HL-60/S4 (cell line): Measurements from ENCODE around the gene C7orf33.

ENCODE experiments used
- in situ Hi-C: fragments of 300-500 bp; cut with MboI; formaldehyde crosslinking; loops from 2 replicates; pipeline ENCODE4 v1.14.3; 2022; ENCODE audit warnings: low sequenced_read_pairs

The C7orf33 gene, protein sequence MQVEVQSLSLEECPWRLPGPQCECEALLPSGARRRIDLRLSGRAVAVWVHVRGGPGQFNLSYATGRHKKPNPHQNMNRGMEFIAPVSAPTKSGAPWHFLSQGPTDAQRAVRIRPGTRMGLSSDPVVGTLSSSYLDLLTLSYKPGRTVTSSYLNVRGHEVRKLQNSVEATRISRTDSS

DNA sequence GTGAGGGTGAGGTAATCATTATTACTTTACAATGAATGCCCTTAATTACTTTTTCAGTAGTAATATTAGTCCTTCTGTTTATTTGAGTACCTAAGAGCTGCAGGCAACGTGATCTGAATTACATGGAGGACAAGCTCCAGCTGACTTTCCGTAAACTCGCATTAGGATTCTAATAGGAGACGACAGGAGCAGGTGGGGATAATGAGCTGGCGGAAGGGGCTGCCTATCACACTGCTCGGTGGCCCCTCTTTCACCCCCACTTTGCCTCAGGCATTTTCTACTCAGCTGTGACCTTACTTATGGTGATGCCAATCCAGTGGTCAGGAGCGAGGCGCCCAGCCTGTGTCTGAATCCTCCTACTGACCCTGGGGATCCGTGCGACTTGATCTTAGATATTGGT, at the start of gene C7orf33:
C7orf33 (plus strand) TSS at position 296 of the 400 bp plus-strand sequence. CDS start 160 bp downstream, outside the sequence.
- in situ Hi-C loops, result no loop called here

GRCh38 chr7:148541891-148542504, 48.6 kb upstream of the C7orf33 start:
- in situ Hi-C loops, result no loop called here

- in situ Hi-C loops, result no loop called here
Measured at GRCh38 chr7:148543302-148543701, 47.3 kb upstream of the C7orf33 start.

- in situ Hi-C loops, result no loop called here
Measured at GRCh38 chr7:148545172-148545571, 45.4 kb upstream of the C7orf33 start.

DNA sequence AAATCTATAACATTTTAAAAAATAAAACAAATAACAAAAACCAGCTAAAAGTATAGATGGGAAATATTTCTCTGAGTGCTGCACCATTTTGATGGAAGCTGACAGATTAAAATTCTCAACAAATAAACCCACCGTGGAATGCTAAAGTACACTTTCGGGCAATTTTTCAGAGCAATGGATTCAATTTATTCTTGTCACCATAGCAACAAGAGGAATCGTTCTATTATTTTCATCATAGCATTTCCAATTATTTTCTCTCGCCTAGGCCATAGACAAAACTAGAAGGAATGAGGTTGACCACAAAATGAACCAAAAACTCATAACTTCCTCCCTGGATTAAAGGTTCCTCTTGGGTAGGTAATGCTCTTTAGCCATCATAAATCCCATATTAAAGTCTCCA, 44.6 kb upstream of the C7orf33 start:
- in situ Hi-C loops, result no loop called here

DNA sequence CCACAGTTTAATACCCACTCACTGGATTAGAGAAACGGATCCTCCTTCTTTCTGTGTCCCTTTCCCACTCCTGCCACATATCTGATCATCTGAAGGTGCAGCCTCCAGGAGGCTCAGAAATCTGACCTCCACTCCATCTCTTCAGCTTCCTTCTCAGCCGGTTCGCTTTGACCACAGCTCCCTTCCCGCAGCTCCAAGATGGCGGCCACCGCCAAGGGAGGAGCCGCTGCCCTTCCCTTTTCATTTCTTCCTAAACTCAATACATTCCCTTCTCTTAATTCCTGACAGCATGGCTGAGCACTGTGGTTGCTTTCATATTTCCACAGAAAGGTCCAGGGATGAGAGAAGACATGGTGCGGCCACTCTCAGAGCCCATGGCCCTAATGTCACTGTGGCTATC, 43.7 kb upstream of the C7orf33 start:
- in situ Hi-C loops, result no loop called here

DNA sequence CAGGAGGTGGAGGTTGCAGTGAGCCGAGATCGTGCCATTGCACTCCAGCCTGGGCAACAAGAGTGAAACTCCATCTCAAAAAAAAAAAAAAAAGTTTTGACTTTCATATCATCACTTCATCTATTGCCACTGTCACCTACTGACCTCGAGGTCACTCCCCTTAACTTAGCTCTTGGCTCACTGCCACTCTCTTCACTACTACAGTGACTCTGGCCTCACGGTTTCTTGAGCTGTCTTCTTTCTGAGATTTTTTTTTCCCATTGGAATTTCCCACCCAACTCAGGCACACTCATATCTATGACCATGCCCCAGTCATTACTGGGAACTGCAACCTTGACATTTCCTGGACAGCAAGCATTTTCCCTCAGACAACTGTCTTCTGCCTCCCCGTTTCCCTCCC, 42.6 kb upstream of the C7orf33 start:
- in situ Hi-C loops, result no loop called here

DNA sequence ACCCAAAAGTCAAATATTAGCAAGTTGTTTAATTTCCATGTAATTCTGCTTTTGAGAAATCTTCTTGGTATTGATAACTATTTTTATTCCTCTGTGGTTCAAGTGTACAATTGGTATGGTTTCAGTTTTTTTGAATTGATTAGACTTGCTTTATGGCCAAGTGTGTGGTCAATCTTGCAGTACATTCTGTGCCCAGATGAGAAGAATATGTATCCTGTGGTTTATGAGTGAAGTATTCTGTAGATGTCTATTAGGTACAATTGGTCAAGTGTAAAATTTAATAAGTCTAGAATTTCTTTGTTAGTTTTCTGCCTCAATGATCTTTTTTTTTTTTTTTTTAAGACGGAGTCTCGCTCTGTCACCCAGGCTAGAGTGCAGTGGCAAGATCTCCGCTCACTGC, 36.6 kb upstream of the C7orf33 start:
- in situ Hi-C loops, result loop anchor here (25.0 kb wide), 1 partner anchor 408 kb away; no protein-coding TSS in a partner anchor

- in situ Hi-C loops, result loop anchor here (25.0 kb wide), 1 partner anchor 405 kb away; no protein-coding TSS in a partner anchor
Measured at GRCh38 chr7:148556892-148557291, 33.7 kb upstream of the C7orf33 start.

GRCh38 chr7:148558914-148559313, 31.7 kb upstream of the C7orf33 start:
- in situ Hi-C loops, result loop anchor here (25.0 kb wide), 1 partner anchor 403 kb away; no protein-coding TSS in a partner anchor

- in situ Hi-C loops, result loop anchor here (25.0 kb wide), 1 partner anchor 401 kb away; no protein-coding TSS in a partner anchor
Measured at GRCh38 chr7:148561099-148561498, 29.5 kb upstream of the C7orf33 start.

DNA sequence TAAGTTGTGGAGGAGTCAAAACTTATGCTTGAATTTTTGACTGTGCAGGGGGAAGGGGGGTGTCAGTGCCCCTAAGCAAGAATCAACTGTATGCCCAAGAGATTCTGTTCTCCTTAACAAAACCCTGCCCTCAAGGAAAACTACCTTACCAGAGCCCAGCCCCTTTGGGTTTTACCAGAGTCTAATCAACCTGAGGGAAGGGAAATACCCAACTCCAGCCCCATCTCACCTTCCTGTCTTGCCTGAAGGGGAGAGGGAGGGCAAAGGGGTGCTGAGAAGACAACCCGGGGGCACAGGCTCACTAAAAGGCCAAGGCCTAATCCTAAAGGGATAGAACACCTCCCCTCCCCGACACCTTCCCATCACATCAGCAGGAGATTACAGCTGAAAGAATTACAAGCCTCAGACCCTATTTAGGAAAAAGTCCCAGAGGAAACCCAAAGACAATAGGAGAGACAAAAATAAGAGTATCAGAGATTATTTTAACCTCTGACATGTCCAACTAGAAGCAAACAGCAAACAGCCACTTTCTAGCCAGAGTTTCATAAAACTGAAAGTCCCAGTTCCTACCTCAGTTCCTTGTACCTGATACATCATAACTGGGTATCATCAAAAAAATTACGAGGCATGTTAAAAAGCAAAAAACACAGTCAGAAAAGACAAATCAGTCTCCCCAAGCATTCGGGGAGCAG, 26.8 kb upstream of the C7orf33 start:
- in situ Hi-C loops, result loop anchor here (25.0 kb wide), 1 partner anchor 399 kb away; no protein-coding TSS in a partner anchor

DNA sequence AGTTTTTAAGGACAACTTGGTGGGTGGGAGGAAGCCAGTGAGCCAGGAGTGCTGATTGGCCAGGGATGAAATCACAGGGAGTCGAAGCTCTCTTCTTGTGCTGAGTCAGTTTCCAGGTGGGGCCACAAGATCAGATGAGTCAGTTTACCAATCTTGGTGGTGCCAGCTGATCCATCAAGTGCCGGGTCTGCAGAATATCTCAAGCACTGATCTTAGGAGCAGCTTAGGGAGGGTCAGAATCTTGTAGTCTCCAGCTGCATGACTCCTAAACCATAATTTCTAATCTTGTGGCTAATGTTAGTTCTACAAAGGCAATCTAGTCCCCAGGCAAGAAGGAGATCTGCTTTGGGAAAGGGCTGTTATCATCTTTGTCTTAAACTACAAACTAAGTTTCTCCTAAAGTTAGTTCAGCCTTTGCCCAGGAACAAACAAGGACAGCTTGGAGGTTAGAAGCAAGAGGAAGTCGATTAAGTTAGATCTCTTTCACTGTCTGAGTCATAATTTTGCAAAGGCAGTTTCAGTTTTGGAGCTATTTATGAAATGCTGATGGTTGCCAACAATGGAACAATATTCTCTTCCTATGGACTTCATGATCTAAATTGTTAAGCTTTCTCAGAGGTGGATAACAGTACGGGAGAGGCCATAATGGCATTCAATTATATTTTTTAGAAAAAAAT, 26.2 kb upstream of the C7orf33 start:
- in situ Hi-C loops, result loop anchor here (25.0 kb wide), 1 partner anchor 398 kb away; no protein-coding TSS in a partner anchor

- in situ Hi-C loops, result loop anchor here (25.0 kb wide), 1 partner anchor 396 kb away; no protein-coding TSS in a partner anchor
Measured at GRCh38 chr7:148566736-148567135, 23.8 kb upstream of the C7orf33 start.

- in situ Hi-C loops, result loop anchor here (25.0 kb wide), 1 partner anchor 395 kb away; no protein-coding TSS in a partner anchor
Measured at GRCh38 chr7:148567524-148567923, 23.0 kb upstream of the C7orf33 start.

GRCh38 chr7:148570510-148570909, 20.1 kb upstream of the C7orf33 start:
- in situ Hi-C loops, result loop anchor here (25.0 kb wide), 1 partner anchor 392 kb away; no protein-coding TSS in a partner anchor

- in situ Hi-C loops, result loop anchor here (25.0 kb wide), 1 partner anchor 391 kb away; no protein-coding TSS in a partner anchor
Measured at GRCh38 chr7:148570973-148571372, 19.6 kb upstream of the C7orf33 start.

- in situ Hi-C loops, result loop anchor here (25.0 kb wide), 1 partner anchor 391 kb away; no protein-coding TSS in a partner anchor
Measured at GRCh38 chr7:148571381-148571780, 19.2 kb upstream of the C7orf33 start.

DNA sequence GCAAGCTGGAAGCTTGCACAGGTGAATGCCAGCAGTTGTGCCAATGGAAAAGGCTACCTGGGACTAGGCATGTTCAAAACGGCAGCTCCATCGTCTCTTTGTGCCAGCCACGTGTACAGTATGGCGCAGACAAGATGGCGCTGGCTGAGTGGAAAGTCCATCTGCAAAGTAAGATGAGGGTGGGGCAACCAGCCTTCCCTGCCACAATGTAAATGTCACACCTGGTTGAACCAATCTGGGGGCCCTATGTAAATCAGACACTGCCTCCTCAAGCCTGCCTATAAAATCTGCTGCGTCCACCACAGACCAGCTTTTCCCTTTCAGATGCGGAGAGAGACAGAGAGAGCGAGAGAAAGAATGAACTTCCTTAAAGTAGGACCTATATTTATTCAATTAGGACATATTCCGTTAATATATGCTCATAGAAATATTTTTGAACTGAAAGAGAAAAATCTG, 18.5 kb upstream of the C7orf33 start:
- in situ Hi-C loops, result loop anchor here (25.0 kb wide), 1 partner anchor 390 kb away; no protein-coding TSS in a partner anchor

DNA sequence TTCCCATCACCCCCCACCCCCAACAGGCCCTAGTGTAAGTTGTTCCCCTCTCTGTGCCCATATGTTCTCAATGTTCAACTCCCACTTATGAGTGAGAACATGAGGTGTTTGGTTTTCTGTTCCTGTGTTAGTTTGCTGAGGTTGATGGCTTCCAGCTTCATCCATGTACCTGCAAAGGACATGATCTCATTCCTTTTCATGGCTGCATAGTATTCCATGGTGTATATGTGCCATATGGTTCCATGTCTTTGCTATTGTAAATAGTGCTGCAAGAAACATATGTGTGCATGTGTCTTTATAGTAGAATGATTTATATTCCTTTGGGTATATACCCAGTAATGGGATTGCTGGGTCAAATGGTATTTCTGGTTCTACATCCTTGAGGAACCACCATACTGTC, 17.0 kb upstream of the C7orf33 start:
- in situ Hi-C loops, result loop anchor here (25.0 kb wide), 1 partner anchor 389 kb away; no protein-coding TSS in a partner anchor
